HG03039 (cell line): ENCODE data around the gene UTS2B.

Experiments used
- ATAC-seq: cut with Tn5 transposase; IDR thresholded peaks from one replicate; pipeline ENCODE4 v1.9.1; 2021; ENCODE audit warnings: mild to moderate bottlenecking, moderate library complexity; ENCODE audit not compliant: unreplicated experiment

The UTS2B gene

DNA sequence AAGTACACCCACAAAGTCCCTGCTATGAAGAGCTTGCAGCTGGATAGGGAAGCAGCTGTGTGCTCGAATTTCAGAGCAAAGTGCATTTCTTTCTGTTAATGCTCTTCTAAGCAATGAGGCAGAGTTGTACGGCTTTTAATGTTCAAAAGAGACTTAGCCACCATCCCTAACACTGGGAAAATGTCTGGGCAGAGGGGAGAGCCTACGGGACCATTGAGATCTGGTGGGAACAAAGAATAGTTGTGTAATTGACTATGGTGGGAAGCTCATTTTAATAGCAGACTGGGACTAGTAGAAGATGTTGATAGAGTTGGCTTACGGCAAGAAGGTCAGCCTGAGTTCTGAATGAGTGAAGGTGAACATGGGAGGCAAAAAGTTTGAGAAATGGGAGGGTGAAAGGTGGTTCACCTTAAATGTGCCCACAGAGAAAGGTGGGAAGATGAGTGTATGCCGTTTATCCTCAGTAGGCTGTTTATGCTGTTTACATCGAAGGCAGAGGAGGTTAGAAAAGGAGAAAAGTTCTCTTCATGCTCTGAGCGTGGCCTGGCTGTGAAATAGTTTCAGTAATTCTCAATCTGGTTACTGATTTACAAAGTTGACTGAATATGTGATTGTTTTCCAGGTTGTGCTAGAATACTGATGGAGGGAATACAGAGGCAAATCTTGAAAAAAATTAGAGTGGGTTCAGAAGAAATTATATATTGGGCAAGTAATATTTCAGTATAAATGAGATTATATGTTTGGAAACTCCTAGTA is 22.9 kb upstream of the UTS2B start:
- ATAC-seq, result no peak

DNA sequence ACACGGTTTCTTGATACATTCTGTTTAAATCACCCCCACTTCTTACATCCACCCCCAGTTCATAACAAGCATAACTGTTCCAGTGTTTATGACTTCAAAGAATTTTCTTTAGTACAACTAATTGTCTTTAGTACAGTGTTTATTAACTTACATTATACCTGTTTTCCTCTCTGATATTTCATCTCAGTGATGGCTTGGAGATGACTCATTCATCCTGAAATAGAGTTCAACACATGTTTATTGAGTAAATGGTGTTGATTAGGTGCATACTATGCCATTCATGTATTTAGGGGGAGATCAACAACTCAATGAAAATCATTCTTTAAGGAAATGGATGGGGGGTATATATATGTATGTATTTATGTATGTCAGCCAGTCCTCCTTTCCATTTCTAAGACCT is 21.7 kb upstream of the UTS2B start:
- no peak for ATAC-seq

DNA sequence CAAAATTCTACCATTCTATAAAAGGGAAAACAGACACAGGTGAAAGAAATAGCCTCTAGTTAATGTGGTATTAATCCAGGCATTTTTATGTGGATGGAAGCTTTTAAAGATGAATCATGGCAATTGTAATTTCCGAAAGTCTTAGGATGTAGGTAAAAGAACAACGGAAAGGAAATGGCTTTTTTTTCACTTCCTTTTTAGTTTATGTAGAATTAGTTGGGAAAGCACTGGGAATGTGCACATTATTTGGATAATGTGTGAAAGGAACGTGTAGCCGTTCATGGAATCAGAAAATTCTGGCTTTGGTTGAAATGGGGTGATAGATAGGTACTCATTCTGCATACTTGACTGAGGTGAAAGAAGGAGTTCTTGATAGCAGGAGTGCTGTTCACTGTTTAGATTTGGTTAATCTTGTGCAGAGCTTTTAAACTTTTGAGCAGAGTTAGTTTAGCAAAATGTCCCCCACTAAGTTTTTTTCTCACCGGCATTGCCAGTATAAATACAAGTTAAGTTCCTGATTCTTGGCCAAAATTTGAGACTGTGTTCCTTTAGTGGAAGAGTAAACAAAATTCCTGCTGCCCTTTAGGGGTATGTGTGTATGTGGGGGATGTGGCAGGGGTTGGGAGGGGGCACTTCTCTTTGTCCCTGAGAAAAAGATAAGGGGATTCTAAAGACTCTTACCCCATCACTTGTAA is 20.2 kb upstream of the UTS2B start:
- no peak for ATAC-seq

DNA sequence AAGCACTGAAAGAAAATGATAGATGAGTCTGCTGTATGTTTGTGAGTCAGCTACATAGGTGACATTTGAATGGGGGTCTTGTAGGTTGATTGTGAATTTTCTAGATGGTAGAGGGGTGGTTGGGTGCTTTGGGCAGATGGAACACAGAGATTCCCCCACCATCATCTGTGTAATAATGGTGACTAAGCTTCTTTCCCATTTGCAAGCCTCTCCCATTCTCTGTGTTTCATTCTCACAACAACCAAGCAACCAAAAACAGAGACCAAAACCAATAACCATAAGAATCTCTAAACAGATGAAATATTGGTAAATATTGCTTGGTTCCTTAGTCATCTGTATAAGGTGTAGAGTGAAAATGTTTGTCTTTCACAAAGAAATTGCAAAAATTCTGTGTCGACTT is 17.8 kb upstream of the UTS2B start:
- peak; percentile 57 for ATAC-seq

DNA sequence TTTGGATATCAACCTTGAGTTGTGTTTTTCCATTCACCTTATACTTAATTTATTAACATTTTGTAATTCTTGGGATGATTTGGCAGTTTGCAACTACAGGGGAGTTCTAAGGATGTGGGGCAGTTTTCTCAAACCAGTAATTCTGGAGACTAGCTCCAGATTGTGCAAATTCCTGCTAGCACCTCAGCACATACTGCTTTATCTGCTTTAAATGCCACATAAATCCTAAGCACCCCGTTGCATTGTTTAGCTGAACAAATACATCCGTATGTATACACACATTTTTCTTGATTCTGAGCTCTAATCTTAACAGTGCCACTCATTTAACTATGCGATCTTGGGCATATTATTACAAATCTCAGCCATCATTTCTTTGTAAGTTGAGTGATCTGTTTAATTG is 16.9 kb upstream of the UTS2B start:
- ATAC-seq, result no peak

DNA sequence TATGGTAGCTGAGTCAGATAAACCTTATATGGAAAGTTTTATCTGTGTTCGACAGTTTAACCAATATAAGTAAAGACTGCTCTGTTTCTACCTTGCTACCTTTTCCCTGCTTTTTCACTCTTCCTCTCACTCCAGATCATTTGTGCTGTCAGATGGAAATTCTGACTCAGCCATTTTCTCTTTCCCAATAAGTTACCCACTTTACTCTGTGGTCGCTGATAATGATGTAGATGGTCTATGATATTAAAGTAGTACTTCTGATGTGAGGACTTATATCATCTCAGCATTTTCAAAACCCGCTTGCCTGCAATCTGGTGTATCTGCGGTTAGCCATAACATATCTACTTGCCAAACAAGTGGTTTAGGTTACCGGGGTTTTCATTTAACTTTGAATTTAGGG is 15.0 kb upstream of the UTS2B start:
- no peak for ATAC-seq

DNA sequence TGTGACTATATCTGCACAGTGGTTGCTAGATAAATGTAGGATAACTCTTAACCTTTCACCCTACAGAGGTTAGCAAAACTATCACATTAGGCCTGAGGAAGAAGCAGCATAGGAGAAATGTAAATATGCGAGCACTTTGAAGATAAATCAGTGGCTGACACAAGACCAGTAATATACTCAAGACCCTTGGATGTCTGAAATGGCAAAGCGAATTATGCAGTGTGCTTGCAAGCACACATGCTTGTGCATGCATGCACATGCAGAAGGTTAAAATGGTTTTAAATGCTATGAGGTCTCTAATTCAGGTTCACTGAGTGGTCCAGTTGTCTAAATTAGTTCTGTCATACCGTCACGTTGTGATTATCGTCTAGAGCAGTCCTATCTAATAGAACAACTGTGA is 13.6 kb upstream of the UTS2B start:
- no peak for ATAC-seq

DNA sequence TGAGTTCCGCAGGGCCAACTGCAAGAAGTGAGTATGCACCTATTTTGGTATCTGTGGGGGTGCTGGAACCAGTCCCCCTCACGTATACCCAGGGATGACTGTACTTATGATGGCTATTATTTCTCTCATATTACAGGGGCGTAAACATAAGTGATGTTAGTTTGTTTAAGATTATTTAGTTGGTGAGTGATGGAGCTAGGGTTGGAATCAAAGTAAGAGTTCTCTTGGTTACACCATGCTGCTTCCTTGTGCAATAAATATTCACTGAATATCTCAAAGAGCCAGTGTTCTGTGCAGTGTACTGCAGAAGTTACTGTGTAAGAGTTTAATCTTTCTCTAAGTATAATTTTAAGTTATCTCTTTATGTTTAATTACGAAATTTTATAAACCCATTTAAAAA is 12.8 kb upstream of the UTS2B start:
- no peak for ATAC-seq

DNA sequence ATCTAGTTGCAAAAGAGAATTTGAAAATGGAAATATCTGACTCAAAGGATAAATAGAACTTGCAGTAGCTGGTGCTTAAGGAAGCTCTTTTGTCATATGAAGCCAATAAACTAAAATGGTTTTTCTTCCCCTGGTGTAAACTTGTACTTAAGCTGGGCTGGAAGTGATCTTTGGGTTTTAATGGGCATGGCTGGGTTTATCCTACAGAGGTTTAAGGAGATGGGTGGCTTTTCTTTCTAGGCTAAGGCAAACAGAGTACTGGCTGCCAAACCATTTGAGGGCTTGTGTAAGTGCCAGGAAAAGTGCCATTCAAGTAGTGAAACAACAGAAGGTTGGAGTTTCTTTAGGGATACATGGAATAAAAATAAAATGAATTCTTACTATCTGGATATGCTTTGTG is 12.1 kb upstream of the UTS2B start:
- ATAC-seq, result no peak

DNA sequence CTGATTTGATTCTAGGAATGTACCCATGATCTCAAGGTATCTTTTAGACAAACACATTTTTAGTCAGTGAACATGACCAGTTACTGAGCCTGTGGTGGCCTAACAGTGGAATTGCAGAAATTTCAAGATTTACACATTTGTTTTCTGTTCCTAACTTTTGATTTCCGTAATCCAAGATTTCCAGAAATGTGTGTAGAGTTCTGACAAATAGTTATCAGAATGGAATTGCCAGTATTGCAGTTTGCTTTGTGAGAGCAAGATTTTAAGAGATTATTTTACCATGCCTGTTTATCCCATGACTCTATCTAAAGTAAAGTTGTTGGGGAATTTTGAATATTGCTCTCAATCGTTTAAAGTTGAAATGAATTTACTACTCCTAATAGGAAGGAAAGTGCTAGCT is 11.7 kb upstream of the UTS2B start:
- ATAC-seq, result no peak

DNA sequence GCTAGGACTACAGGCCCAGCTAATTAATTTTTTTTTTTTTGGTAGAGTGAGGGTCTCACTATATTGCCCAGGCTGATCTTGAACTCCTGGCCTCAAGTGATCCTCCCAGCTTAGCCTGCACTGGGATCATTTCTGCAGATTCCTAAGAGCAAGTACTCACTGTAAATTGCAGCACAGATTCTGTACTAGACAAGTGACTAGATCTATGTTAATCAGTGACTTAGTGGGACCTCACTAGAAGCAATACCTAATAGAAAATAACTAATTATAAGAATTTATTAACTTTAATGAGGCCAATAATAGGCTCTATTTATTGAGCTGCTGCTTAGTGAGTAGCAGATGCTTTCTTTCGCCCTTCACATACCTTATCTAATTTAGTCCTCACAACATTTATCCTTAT is 10.6 kb upstream of the UTS2B start:
- ATAC-seq, result no peak

DNA sequence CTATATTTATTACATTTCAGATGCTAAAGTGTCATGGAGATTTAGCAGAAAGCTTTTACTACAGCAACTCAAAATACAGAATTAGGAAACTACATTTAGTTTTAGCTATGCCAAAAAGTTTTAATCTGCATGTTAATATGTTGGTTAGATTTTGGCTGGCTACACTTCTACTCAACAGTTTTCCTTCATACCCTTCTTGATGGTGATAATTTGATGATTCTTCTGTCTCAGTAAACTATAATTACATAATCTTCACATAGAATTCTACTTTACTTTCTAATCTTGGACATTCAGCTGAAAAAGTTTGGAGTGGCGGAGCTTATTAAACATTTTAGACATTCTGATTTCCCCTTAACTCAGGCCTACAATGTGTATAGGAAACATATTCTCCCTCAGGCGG is 10.0 kb upstream of the UTS2B start:
- ATAC-seq, result no peak

DNA sequence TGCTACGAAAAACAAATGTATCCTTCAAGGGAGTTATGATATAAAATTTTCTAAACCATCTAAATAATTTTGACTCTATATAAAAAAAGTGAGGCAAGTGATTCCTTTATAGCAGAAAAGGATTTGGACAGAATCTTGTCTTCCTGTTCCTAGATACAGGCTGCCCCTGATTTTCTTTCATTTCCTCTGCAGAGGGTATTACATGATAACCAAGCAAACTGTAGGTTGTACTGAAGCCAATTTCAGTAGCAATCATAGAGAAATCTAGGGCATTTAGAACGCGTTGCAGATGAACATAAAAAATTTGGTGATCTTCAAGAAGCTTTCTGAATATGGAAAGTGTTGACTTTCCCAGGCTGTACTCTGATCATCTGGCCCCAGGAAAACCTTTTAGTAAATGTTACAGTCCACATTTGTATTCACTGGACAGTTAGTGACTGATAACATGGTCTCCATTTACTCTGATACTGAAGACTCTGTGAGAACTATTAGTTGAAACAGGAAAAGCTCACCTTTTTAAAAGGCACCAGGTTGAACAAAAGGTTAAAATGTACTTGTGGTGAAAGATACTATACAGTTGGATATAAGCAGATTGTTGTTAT is 9.1 kb upstream of the UTS2B start:
- no peak for ATAC-seq

DNA sequence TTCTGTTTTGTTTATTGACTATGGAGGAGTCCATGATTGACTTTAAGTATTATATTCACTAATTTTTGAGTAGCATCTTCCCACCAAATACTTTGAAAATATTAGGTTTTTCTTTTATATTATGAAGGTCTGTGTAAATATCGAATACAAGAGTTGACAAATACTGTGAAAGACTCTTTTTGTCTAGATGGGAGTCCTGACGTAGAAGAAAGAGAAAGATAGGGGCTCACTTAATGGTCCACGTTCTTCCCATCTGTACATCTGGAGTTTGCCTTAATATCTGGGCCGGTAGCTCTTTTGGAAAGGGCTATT is 7.8 kb upstream of the UTS2B start:
- no peak for ATAC-seq

DNA sequence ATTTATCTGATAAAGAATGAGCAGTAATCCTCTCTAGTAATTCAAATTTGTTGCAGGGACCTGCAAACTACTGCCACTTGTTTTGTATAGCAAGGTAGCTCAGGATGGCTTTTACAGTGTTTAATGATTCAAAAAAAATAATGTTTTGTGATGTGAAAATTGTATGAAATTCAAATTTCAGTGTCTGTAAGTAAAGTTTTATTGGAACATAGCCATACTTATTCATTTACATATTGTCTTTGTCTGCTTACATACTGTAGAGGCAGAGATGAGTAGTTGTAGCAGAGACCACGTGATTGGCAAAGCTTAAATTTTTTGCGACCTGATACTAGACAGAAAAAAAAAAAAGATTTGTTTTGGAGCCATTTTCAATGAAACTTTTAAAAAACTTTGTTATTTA is 6.5 kb upstream of the UTS2B start:
- no peak for ATAC-seq

DNA sequence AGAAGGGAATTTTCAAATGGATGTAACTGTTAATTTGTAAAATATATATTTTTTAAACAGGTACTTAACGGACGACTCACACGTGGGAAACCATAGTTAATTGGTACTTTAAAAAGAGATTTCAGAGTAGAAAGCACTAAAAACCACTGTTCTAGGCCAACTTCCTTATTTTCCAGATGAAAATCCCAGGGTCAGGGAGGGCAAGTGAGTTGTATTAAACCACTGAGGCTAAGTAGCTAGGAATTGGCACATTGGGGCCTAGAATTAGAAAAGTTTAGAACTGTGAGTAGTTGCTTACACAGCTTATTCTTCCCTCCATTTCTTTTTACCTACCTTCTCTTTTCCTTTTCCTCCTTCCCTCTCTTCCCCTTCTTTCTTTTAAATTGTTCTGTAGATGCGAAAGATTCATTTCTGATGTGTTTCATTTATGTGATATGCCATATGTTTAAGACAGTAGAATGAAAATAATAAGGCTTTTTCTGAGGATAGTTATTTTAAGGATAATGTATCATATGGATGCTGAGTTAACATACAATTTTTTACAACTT is 4.1 kb upstream of the UTS2B start:
- ATAC-seq, result no peak

DNA sequence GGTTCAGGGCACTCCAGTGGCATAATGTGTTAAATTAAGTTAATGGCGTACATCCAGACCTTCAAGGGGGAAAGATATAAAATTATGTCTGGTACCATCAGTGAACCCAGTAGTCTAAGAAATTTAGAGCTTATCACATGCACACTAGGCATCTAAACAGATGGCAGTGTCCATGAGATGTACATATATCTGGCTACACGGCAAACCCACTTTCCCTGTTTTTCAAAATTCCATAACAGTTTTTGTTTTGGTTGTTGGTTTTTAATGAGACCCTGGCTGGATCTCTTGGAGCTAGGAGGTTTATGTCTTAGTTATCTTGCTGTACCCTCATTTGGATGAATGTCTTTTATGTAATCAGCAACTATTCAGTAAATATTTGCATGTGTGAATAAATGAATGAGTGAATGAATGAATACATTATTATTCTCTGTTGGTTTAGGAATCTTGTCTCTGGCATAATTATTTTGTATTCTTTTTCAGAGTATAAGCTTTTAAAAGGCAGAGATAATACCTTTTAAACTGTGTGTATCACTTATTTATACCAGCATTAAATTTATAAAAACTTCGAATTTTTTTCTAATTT is 3.1 kb upstream of the UTS2B start:
- no peak for ATAC-seq

DNA sequence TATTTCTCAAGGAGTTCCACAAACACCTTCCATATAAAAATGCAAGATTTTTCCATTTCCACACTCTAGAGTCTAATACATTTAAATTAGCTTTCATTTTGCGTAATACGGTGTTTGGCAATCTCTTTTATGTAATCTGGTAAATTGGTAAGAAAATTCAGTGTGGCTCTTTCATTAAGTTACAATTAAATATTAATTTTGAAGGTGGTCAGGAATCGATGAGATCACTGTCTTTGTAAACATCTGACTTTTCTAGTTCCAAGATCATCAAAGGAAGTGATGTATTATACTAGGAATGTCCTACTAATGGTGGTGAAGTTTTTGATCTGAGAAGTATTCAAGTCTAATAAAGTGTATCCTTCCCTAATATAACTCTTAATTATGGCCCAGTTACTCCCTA is 1.1 kb upstream of the UTS2B start:
- no peak for ATAC-seq

DNA sequence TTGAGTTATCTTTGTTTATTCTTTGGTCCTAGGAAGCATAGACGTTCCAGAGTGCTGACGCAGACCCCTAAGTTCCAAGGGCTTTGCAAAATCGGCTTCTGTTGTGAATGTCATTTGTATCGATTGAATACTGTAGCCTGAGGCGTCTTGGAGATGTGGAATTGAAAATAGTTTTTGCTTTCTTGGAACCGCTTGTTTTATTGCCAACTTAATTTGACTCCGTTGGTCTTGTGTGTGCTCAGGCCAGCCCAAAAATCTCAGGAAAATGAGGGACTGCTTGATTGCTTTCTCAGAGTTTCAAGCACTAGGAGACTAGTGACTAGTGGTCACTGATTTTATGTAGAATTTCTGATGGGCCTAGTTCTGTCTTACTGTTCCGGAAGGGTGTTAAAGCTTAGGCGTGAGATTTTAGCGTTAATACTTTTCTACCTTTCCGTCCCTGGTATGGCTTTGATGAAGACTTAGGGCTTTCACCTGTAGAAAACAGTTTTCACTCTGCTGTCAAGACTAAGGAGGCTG is 263 bp upstream of the UTS2B start:
- no peak for ATAC-seq

DNA sequence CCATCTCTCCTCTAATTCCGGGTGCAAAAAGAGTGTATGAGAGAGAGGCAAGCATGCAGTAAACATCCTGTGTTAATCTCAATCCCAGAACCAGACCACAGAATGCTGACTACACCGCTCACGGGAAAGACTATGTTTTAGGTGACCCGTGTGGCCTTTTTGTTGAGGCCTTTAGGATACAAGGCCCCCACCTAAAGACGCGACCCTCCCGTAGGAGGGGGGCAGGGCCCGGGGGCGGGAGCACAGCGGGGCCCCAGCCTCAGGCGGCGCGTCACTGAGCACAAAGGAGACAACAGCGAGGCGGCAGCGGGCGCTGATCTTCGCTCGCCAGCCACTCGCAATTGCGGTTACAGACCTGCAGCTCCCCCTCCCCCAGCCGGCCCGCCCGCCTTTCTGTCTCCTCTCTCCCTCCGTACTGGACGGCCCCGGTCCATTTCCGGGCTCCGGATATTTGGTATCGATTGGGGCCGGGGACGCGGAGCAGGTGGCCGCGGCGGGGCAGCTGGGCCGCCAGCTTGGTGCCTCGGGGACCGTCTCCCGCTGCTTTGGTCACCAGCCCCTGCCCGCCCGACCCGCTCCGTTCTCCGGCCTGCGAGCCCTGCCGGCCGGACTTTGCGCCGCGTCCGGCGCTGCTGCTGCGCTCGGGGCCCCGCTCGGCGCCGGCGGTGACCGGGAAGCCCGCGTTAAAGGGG is 1.2 kb downstream of the UTS2B start, which contains the start of gene CCDC50:
Gene CCDC50, plus strand, starts transcription at position 433 of the 692 bp plus-strand sequence. CDS start 281 bp downstream, outside the sequence.
- ATAC-seq, result peak; percentile 66

DNA sequence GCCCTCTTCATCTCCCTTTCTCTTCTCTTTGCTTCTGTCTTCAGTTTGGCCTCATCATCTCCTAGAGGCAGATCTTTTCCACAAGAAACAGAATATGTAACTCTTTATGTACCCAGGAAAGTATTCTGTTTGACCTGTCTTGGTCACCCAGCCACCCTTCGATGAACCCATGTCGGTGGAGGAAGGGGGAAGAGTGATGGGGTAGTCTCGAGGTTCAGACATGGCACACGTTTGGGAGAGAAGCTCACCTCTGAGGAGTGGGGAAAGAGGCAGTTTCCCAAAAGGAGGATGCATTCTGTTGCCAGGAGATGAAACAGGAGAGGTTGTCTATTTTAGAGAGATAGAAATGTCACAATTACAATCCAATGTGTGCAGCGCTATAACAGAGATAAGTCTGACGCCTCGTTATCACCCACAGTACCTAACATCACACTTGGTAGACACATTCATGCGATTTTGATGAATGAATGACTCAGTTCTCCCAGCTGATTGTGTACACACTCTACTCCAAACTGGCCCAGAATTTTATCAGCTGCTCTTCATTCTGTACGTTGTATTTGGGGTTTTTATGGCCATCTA is 1.9 kb downstream of the UTS2B start:
- ATAC-seq, result no peak
